GM12873 (cell line): Measurements from ENCODE around the gene PLXNB1.

Source experiments
- CTCF ChIP-seq: IDR thresholded peaks from 2 replicates; pipeline ENCODE4 v1.5.1; 2012; ENCODE audit warnings: low read depth, mild to moderate bottlenecking, moderate library complexity, low read length, control low read depth; ENCODE audit not compliant: insufficient read depth; ENCODE audit errors: missing control alignments

The PLXNB1 gene

GRCh38 chr3:48459773-48460516 lies 30.1 kb upstream of the PLXNB1 start:
- TF ChIP-seq CTCF: no peak

GRCh38 chr3:48459331-48459730 lies 29.4 kb upstream of the PLXNB1 start:
- no peak for TF ChIP-seq CTCF

GRCh38 chr3:48456456-48456855 lies 26.6 kb upstream of the PLXNB1 start:
- TF ChIP-seq CTCF: no peak

- TF ChIP-seq CTCF: no peak
Measured at GRCh38 chr3:48451270-48451669, 21.4 kb upstream of the PLXNB1 start.

- TF ChIP-seq CTCF: no peak
Measured at GRCh38 chr3:48446425-48447193, 16.7 kb upstream of the PLXNB1 start, which contains the start of gene ATRIP. TSS of gene ATRIP (plus strand) at chr3:48446737. CDS start at chr3:48446846, 109 bp downstream.

- no peak for TF ChIP-seq CTCF
Measured at GRCh38 chr3:48446043-48446424, 16.1 kb upstream of the PLXNB1 start.

- no peak for TF ChIP-seq CTCF
Measured at GRCh38 chr3:48445277-48445882, 15.5 kb upstream of the PLXNB1 start.
